ENCODE data around the gene TMEM198.

The TMEM198 gene

DNA sequence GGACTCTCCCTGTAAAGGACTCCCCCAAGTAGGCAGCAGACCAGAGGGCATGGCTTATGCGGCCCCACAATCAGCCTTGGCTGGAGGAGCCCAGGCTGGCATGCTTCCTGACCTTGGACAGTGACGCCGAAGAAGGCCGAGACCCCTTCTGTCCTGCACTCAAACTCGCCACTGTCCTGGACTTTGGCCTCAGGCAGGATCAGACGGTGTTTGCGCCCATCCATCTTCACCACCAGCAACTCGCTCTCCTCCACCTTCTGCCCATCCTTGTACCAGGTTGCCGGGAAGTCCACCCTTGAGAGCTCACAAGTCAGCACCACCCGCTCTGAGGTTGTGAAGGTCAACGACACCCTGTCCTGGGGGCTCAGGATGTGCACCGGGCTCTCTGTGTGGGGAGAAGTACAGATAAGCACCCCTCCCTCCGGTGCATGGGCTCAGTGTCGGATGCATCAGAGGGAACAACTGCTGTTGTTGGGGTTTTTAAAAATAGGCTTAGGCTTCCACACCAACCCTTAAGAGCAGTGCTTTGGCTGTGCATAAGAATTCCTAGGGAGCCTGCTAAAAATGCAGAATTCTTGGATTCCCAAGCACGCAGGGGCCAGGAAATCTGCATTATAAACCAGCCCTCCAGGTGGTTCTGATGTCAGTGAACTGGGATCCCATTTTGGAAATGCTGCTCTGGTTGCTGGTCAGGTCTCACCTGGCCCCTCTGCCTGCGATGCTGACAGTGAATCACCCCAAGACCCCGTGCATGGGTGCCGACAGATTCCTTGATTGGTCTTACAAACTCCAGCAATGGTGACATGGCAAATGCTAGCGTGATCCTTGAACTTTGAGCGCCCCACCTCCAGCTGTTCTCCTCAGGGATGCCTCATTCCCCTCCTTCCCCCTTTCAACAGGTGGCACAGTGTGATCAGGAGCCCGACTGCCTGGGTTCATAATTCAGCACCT, 21.6 kb downstream of the TMEM198 start:
- no peak for DNase-seq

DNA sequence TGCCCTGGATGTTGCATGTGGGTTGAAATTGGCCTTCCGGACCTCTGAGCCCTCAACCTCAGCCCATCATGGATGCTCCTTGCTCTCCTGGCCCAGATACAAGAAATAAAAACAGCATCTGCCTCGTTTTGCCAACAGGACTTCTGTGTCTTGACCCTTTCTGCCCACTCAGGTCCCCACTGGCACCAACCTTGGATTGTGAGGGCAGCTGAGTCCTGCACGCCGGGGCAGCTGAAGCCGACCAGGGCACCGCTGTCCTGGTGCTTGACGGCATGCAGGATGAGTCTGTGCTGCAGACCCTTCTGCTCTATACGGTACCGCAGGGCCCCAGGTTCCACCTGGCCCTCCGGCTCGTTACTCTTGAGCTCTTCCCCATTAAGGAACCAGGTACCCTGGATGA, 22.8 kb downstream of the TMEM198 start:
- DNase-seq: no peak

DNA sequence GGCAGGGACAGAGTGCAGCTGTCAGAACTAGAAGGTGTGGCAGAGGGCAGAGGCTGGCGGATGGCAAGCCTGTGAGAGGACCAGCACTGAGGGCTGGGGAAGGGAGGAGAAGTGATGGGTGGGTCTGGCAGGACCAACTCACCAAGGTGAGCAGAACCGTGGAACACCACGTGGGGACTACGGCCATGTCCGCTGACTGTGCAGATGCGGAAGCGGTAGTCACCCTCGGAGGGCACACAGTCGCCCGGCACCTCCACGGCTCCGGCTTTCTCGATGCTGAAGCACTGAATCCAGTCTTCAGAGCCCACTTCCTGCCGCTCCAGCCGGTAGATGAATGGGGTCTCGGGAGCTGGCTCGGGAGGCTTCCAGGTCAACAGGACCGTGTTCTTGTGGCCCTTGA, 23.3 kb downstream of the TMEM198 start:
- no peak for DNase-seq

DNA sequence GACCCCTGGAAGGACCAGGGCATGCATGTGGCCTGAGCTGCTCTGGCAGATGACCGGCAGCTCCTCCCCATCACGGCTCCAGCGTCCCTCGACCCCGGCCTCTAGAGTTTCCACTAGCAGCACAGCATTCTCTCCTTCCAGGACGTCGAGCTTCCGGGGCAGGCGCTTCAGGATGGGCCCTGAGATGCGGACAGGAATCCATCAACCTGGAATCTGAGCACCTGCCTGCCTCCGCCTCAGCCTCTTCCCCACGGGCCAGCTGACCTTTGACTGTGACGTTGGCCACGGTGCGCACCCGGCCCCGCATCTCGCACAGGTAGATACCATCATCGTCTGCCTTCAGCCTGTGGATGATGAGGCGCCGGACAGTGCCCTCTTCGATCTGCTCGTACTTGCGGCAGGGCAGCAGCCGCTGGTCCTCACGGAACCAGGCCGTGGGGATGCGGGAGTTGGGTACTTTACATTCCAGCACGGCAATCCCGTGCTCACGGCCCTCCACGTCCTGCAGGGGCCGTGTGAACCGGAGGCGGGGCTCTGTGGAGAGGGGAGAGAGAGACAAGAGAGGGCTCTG, 24.0 kb downstream of the TMEM198 start:
- no peak for DNase-seq

DNA sequence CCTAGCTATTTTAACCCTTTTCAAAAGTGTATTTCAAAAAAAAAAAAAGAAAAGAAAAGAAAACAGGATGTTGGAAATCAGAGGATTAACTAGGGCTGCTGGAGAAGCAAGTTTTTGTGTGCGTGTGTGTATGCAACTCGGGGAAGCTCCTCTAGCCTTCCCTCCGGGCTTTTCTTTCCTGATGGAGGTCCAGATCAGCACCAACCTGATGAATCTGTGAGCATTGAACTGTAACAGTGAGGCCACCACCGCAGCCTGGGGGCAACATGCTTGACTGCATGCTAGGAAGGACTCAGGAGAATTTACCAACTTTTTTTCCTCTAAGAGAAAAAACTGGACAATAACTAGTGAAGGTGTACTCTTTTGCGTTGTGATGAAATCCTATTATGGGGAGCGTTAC, 25.2 kb downstream of the TMEM198 start:
- DNase-seq: no peak

DNA sequence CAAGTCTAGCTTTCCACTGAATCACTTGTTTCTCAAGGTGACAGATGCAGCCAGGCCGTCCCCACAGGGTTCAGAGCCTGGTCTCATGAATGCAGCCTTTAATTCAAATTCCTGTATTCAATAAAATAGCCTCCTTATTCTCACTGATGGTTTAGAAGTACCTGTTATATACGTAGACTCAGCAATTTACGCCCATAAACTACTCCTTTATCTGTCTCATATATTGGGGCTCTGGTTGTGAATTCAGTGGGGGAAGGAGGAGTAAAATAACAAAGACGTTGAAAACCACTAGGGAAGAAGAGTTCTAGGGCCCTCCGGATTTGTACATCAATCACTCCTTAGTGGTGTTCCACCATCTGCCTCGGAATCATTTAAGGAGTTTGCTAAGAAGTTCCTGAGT, 25.8 kb downstream of the TMEM198 start:
- no peak for DNase-seq

DNA sequence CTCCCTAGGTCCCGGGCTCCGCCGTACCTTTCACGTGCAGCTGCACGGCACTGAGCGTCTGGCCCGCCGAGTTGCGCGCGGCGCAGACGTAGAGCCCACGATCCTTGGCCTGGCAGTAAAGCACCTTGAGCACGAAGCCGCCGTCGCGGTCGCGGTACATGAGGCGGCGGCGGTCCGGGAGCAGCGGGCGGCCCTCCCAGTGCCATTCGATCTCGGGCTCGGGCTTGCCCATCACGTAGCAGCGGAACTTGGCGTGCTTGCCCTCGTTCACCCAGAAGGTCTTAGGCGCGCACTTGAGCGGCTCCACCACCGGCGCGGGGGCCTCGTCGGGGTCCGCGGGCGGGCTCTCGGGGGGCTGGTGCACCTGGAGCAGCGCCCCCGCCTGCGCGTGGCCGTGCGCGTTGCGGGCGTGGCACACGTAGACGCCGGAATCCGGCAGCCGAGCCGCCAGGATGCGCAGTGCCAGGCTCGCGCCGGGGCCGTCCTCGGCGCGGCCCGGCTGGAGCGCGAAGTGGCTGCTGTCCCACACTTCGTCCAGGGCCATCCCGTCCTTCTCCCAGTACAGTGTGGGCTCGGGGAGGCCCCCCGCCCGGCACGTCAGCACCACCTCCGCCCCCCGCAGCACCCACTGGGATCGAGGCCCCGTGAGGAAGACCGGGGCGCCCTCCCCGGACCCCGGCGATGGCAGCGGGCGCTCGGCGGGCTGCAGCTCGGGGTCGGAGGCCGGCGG, 26.5 kb downstream of the TMEM198 start:
- DNase-seq: no peak

DNA sequence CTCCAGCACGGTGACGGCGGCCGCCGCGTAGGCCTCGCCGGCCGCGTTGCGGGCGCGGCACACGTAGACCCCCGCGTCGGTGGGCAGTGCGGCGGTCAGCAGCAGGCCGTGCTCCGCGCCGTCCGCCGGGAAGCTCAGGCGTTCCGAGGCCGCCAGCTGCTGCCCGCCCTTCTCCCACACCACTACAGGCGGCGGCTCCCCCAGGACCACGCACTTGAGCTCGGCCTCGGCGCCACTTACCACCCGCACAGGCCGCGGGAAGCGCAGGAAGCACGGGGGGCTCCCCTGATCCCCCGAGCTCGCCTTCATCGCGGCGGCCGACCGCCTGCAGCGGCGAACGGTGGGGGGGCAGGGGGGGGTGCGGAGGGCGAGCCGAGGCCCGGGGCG, 27.1 kb downstream of the TMEM198 start:
- no peak for DNase-seq

DNA sequence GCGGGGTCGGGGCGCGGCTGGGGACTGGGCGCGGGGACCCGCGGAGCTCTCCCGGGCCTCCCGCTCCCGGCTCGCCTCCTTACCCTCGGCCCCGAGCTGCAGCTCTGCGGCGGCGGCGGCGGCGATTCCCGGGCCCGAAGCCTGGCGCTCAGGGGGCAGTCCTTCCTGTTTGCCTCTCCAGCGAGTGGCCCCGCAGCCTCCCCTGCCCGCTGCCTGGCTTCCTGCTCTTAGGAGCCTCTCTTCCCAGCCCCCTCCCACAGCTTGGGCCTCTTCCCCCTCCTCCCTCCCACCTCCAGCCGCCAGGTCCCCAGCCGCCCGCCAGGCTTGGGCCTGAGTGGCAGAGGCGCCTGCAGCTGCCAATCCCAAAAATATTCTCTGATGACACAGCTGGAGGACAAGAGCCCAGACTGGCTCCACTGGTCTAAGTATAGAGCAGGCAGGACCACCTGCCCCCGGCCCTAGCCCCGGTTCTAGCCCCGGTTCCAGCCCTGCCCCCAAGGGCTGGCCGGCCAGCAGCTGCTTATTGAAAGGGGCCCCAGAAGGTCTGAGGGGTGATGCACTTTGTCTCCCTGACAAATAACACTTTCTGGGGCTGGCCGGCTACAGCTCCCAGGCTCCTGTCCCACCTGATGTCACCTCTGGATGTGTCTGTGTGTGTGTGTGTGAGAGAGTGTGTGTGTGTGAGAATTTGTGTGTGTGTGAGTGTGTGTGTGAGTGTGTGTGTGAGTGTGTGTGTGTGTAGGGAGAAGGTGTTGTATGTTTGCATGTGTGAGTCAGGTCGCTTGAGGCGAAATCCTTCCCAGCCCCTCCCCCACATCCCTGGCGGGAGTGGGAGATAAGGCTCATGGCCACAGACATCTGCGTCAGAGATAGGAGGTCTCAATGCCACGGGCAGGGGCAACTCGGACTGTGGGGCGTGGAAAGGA, 27.7 kb downstream of the TMEM198 start, which contains the start of gene OBSL1:
TSS of gene OBSL1 (minus strand) at position 229 of the 926 bp plus-strand sequence. CDS start 307 bp downstream, outside the sequence.
- no peak for DNase-seq

DNA sequence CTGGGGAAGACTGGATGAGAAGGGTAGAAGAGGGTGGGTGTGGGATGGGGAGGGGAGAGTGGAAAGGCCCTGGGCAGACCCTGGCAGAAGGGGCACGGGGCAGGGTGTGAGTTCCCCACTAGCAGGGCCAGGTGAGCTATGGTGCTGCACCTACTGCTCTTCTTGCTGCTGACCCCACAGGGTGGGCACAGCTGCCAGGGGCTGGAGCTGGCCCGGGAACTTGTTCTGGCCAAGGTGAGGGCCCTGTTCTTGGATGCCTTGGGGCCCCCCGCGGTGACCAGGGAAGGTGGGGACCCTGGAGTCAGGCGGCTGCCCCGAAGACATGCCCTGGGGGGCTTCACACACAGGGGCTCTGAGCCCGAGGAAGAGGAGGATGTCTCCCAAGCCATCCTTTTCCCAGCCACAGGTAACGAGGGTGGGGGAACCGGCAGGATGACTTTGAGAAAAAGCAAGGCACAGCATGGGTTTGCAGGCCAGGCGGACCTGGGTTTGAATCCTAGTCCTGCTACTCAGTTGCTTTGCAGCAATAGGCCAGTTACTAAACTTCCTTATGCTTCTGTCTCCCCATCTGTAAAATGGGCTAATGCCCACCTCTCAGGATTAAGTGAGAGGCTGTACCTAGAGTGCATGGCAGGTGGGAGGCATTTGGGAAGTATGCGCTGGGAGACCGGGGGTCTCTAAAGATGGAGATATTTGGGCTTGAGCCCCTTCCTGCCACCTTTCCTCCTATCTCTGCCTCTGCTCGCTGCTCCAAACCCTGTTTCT, 28.6 kb downstream of the TMEM198 start, which contains the start of gene INHA:
TSS of gene INHA (plus strand) at position 74 of the 765 bp plus-strand sequence. CDS start at position 139, 65 bp downstream.
- DNase-seq: no peak

DNA sequence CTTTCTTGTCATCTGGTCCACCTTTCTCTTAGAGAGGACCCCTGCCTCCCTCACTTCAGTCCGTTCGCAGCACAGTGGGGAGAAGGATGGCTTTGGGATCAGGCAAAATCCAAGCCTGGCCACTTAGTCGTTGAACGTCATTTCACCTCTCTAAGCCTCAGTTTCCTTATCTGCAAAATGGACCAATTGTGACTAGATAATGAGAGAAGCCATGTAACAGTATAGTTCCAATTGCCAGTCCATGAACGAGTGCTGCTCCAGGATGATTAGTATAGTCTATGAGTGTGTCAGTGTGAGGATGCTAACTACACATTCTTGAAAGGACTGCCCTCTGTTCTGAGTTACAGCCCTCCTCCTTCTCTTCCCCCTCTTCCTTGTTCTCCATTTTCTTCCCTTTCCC, 29.3 kb downstream of the TMEM198 start:
- DNase-seq: no peak

DNA sequence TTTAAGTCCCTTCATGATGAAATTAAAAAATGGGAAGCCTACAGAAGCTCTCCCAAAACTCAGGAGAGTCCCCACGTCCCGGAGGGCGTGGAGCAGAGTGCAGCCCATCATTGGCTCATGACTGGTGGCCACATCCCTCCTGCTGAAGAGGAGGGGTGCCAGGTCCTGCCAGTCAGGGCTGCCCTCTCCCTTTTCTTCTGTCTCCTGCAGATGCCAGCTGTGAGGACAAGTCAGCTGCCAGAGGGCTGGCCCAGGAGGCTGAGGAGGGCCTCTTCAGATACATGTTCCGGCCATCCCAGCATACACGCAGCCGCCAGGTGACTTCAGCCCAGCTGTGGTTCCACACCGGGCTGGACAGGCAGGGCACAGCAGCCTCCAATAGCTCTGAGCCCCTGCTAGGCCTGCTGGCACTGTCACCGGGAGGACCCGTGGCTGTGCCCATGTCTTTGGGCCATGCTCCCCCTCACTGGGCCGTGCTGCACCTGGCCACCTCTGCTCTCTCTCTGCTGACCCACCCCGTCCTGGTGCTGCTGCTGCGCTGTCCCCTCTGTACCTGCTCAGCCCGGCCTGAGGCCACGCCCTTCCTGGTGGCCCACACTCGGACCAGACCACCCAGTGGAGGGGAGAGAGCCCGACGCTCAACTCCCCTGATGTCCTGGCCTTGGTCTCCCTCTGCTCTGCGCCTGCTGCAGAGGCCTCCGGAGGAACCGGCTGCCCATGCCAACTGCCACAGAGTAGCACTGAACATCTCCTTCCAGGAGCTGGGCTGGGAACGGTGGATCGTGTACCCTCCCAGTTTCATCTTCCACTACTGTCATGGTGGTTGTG, 30.9 kb downstream of the TMEM198 start:
- no peak for DNase-seq

DNA sequence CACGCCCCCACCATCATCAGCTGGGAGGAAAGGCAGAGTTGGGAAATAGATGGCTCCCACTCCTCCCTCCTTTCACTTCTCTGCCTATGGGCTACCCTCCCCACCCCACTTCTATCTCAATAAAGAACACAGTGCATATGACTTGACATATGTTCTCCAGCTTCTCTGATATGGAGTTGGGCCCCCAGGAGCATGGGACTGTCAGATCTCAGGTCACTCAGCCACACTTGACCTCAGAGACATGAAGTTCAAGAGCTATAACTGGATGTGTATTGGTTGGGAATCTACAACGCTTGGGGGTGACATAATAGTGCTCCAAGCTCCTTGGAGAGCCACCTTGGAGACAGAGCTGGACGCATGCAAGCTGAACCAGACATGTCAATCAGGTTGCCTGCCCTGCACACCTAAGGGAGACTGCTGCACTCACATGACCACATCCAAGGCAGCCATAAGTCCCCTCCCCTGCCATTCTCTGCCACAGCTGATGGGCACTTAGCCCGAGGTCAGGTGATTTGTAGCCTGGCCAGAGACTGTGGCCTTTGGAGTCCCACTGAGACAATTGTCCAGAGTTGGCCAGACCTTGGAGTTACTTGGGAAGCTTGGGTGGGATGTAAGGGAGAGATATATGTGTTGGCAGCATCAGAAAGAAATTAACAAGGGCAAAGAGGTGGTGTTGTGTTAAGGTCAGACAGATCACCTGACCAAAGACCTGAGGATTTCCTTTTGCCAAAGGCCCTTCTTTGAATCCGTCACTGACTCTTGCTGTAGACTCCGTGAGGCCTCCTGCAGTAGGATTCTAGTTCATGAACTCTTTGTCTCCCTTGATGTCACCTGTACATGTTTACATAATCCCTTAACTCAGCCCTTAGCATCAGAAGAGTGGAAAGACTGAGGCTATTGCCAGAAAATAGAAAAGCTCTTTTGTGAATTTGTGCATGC, 32.0 kb downstream of the TMEM198 start:
- no peak for DNase-seq

DNA sequence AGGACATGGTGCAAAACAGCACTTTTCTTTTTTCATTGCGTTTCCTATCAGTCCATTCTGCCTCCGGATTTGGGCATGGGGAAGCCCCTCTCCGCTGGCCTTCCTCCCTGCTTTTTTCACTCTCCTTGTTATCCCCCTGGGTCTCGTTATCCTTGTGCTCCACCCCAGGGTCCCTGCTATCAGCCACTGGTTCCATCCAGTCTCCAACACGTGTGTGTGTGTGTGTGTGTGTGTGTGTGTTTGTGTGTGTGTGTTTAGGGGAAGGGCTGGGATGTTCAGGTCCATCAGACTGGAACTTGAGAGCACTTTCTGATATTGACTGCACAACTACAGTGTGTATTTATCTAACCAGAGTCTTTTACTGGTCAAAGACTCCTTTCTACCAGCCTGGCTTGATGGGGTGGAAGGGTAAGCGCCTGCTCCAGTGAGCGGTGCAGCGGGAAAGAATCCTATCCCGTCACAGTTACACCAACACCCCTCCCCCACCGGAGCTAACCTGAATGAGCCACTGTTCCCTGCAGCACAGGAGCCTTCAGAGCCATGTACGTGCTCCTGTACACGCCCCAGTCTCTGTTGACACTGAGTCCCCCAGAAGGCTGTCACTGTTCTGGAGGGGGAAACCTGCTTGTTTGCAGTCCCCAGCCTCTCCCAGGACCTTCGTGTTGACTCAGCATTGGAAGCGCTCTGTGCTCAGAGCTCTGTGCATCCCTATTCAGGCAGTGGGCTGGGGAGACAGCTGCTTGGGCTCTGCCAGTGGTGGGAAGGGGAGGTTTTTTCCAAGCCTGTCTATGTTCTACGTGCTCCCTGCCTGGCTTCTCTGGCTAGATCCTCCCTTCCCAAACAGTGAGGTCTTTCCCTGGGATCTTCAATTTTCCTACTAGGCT, 32.9 kb downstream of the TMEM198 start:
- DNase-seq: no peak

DNA sequence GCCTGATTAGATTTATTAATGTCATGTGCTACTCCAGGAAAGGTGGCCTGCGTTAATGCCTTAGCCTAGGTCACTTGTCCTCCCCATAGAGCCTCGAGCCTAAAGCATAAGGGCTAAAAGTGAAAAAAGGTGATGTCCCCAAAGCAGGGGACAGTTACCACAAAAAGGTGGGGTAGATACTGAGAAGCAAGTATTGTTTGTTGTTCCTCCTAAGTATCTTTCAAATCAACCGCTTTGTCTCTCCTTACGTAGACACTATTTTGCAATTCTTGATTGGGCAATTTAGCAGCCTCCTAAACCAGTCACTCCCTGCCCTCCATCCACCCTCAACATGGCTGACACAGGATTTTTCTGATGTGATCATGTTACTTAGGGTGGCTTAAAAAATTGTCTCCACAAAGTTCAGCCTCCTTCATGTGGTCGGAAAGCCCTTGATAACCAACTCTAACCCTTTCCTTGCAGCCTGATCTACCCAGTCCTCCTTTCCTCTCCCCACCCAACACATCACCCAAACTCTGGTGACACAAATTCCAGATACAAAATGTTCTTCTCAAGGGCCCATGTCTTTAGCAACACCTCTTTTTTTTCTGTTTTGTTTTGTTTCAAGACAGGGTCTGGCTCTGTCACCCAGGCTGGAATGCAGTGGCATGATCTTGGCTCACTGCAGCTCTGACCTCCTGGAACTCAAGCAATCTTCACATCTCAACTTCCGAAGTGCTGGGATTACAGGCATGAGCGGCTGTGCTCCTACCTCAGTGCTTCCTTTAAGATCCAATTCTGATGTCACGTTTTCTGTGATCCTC, 35.2 kb downstream of the TMEM198 start:
- DNase-seq: no peak

DNA sequence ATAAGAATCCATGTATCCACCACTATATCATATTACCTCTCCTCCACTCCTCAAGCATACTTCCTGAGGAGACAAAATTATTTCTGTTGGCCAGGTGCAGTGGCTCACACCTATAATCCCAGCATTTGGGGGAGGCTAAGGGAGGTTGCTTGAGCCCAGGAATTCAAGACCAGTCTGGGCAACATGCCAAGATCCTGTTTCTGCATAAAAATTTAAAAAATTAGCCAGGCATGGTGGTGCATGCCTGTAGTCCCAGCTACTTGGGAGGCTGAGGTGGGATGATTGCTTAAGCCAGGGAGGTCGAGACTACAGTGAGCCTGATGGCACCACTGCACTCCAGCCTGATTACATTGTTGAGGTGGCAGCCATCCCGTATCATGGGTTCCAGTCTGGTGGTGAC, 37.5 kb downstream of the TMEM198 start:
- DNase-seq: no peak

DNA sequence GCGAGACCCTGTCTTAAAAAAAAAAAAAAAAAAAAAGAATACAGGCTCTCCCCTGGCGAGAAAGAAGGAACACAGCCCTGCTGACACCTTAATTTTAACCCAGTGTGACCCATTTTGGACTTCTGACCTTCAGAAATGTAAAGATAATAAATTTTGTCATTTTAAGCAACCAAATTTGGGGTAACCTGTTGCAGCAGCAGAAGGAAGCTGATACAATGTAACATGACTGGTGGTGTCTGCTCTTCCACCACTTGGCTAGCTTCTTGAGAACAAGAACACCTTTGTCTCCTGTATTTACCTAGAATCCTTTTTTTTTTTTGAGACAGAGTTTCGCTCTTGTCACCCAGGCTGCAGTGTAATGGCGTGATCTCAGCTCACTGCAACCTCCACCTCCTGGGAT, 47.3 kb downstream of the TMEM198 start:
- no peak for DNase-seq

DNA sequence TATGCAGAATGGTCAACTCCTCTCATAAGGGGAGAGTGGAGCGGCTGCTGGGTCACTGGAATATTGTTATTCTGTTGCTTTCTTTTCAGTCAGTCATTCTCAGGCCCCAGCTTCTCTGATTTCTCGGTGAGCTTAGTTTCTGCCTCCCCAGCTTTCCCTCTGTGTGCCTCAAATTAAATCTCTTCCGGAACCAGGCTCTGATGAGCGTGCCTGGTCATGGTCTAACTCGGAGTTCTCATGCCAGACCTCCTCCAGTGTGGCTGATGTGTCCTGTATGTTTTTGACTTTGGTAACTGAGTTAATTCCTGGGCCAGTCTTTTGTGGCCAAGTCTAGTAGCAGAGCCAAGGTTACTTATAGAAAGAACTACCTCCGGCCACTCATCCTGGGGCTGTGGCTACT, 48.9 kb downstream of the TMEM198 start:
- no peak for DNase-seq

Data from CD4-positive, alpha-beta T cell treated with Interferon alpha-2 for 1 hour (primary cell).